SK-MEL-5 (cell line): ENCODE results near the gene KRTAP4-1. TPM values are rescaled to one million over a fixed set of nuclear protein-coding genes. Genes with fewer than 3 reads are reported as not detected.
"Not testable (repeated sequence)": the region's sequence is repeated elsewhere in the genome, so short reads cannot be mapped to it uniquely, and the experiment has no call there.

ENCODE experiments used
- DNase-seq: peaks from one replicate; pipeline ENCODE4 v3.0.0-alpha.2; 2016; ENCODE audit warnings: low read depth, low spot score
- in situ Hi-C: cut with HindIII; loops from 2 replicates; pipeline ENCODE4 v1.10.0; 2016; ENCODE audit warnings: low sequenced_read_pairs, high pct_unique_total_duplicates, low pct_unique_long_range_greater_than_20kb
- polyA plus RNA-seq, 2 experiments: library from polyadenylated mRNA; depleted of rRNA; stranded (reverse); fragments of >200 nt; gene quantifications; 2 replicates each; pipeline ENCODE4 v1.2.3, GENCODE V29; 2015
- total RNA-seq: library from RNA; depleted of rRNA; stranded (reverse); fragments of >200 nt; shearing (Covaris generic); gene quantifications from 2 replicates; pipeline ENCODE4 v1.2.3, GENCODE V29; 2014; rRNA removed

Gene KRTAP4-1
- not detected in 2 replicates for total RNA-seq
- polyA plus RNA-seq (2015; cell fraction: cytosol; rRNA removed), result not detected in 2 replicates
- polyA plus RNA-seq (2015; cell fraction: nucleus; rRNA removed), result not detected in 2 replicates

- in situ Hi-C loops, result no loop called here
- no peak for DNase-seq
Observed at GRCh38 chr17:41184480-41184961, at the start of gene KRTAP4-1. Gene KRTAP4-1, minus strand, starts transcription at chr17:41184911. Its CDS starts 57 bp downstream, at chr17:41184854.

DNA sequence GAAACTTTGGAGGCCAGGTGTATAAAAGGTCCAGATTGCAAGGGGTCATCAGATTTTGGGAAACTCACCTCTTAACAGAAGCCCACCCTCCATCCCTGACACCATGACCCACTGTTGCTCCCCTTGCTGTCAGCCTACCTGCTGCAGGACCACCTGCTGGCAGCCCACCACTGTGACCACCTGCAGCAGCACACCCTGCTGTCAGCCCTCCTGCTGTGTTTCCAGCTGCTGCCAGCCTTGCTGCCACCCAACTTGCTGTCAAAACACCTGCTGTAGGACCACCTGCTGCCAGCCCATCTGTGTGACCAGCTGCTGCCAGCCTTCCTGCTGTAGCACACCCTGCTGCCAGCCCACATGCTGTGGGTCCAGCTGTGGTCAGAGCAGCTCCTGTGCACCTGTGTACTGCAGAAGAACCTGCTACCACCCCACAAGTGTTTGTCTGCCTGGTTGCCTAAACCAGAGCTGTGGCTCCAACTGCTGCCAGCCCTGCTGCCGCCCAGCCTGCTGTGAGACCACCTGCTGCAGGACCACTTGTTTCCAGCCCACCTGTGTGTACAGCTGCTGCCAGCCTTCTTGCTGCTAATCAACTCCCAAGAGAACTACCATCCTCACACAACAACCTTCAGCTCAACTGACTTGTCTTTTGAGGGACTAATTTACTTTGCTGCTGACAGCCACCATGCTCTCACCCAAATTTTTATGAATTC is 47.8 kb upstream of the KRTAP4-1 start, which contains the start of gene KRTAP9-3:
TSS of gene KRTAP9-3 (plus strand) at position 51 of the 707 bp plus-strand sequence. CDS start at position 104, 53 bp downstream.
- in situ Hi-C loops, DNase-seq: not testable (repeated sequence)

DNA sequence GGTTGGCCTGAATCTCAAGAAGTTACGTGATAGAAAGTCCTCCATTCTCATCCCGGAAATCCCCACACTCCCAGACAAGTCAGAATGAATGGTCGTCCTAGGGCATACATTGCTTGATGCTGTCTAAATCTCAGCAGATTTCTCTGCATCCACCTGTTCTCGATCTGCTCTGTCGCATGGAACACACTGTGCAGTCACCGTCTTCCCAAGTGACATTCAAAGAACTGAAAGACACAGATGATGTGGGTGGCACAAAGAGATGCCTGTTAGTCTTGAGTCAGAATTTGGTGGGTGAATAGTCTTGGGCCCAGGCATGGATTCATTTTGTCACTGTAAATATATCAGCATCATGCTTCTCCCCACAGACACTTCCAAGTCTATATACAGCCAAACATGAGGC is 47.0 kb upstream of the KRTAP4-1 start:
- DNase-seq, result no peak
- in situ Hi-C loops, result no loop called here

DNA sequence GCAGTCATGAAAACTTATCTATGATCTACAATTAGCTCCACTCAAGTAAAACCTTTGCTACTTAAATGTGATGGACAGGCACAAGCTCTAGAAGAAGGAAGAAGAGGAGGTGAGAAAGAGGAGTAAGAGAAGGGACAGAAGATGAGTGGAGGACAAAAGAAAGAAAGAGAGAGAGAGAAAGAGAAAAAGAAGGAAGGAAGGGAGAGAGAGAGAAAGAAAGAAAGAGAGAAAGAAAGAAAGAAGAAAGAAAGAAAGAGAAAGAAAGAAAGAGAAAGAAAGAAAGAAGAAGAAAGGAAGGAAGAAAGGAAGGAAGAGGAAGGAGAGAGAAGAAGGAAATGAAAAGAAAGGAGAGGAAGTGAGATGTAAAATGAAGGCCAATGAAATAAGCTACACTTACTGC is 45.4 kb upstream of the KRTAP4-1 start:
- in situ Hi-C loops, result no loop called here
- no peak for DNase-seq

- DNase-seq, in situ Hi-C loops: not testable (repeated sequence)
Observed at GRCh38 chr17:41226598-41227095, 41.9 kb upstream of the KRTAP4-1 start, which contains the start of gene KRTAP9-2. Gene KRTAP9-2, plus strand, starts transcription at chr17:41226648. Its CDS starts 7 bp downstream, at chr17:41226655.

DNA sequence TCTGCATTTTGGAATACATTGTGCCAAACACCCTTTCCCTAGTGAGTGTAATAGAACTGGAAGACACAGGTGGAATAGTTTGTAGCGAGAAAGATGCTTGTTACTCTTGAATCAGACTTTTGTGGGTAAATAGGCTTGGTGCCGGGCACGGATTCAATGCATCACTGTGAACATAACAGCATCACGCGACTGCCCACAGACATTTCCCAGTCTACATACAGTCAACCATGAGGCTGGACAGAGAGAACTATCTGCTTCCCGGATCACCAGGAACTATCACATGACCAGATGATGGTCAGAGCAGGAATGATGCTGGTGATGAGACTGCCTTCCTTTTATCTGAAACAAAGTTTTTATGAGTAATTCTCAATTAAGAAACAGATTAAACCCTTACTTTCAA is 41.3 kb upstream of the KRTAP4-1 start:
- in situ Hi-C loops, result no loop called here
- peak; percentile 55 for DNase-seq

DNA sequence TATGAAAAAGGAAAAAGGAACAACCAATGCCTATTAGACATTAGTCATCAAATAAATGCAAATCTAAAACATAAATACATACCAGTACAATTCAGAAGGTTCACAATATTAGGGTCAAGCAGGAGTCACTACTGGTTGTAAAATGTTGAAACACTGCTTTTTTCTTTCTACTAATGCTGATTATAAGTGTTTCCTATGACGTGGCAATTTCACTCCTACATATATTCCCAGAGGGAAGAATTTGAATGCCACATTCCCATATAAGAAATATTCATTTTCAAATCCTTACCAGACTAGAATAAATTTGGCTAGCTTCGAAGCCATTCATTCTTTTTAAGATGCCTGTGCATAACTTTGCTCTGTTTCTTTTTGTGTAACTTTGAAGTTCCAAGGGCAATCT is 39.1 kb upstream of the KRTAP4-1 start:
- in situ Hi-C loops, result no loop called here

DNA sequence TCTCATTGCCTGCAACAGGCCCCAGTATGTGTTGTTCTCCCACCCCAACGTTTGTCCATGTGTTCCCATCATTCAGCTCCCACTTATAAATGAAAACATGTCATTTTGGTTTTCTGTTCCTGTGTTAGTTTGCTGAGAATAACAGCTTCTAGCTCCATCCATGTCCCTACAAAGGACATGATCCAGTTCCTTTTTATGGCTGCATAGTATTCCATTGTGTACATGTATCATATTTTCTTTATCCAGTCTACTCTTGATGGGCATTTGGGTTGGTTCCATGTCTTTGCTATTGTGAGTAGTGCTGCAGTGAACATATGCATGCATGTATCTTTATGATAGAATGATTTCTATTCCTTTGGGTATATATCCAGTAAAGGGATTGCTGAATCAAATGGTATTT is 31.0 kb upstream of the KRTAP4-1 start:
- in situ Hi-C loops, result no loop called here
- no peak for DNase-seq

More for the DNA sequence above, 39.1 kb upstream of the KRTAP4-1 start:
- DNase-seq, result no peak

GRCh38 chr17:41212524-41213169 is 27.9 kb upstream of the KRTAP4-1 start:
- DNase-seq, result no peak

GRCh38 chr17:41211845-41212466 is 27.2 kb upstream of the KRTAP4-1 start:
- DNase-seq, result no peak
- in situ Hi-C loops, result no loop called here

More at GRCh38 chr17:41212524-41213169, 27.9 kb upstream of the KRTAP4-1 start:
- in situ Hi-C loops, result no loop called here

GRCh38 chr17:41199421-41200078 is 14.8 kb upstream of the KRTAP4-1 start:
- no peak for DNase-seq
- in situ Hi-C loops, result no loop called here

DNA sequence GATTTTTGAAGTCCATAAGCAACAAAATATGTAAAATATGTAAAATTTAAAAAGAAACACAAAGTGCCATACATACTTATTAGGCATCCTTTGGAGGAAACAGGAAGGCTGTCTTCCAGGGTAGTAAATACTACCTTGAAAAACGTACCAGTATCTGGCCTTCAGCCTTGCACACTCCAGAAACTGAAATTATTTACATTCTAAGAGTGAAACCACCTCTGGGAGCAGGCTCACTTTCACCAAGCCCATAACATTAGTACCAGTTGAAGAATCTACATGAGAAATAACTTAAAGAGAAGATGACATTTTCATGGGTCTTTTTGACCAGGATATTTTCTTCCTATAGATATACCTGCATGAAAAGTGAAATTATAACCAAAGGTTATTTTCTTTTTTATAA is 11.4 kb upstream of the KRTAP4-1 start:
- DNase-seq, result no peak
- in situ Hi-C loops, result no loop called here

DNA sequence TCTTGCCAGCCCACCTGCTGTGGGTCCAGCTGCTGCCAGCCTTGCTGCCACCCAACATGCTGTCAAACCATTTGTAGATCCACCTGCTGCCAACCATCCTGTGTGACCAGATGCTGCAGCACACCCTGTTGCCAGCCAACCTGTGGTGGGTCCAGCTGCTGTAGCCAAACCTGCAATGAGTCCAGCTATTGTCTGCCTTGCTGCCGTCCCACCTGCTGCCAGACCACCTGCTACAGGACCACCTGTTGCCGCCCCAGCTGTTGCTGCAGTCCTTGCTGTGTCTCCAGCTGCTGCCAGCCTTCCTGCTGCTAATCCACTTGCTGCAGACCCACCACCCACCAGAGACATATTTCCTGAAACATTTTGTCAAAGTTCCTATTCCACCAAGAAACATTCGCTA is 5.6 kb upstream of the KRTAP4-1 start:
- in situ Hi-C loops, result no loop called here
- DNase-seq, result no peak

DNA sequence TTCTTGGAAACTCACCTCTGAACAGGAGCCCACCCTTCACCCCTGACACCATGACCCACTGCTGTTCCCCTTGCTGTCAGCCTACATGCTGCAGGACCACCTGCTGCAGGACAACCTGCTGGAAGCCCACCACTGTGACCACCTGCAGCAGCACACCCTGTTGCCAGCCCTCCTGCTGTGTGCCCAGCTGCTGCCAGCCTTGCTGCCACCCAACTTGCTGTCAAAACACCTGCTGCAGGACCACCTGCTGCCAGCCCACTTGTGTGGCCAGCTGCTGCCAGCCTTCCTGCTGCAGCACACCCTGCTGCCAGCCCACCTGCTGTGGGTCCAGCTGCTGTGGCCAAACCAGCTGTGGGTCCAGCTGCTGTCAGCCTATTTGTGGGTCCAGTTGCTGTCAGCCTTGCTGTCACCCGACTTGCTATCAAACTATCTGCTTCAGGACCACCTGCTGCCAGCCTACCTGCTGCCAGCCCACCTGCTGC is 5.2 kb upstream of the KRTAP4-1 start, which contains the start of gene KRTAP9-1:
TSS of gene KRTAP9-1 (plus strand) at position 51 of the 482 bp plus-strand sequence. CDS start at position 51, 0 bp downstream.
- in situ Hi-C loops, DNase-seq: not testable (repeated sequence)

DNA sequence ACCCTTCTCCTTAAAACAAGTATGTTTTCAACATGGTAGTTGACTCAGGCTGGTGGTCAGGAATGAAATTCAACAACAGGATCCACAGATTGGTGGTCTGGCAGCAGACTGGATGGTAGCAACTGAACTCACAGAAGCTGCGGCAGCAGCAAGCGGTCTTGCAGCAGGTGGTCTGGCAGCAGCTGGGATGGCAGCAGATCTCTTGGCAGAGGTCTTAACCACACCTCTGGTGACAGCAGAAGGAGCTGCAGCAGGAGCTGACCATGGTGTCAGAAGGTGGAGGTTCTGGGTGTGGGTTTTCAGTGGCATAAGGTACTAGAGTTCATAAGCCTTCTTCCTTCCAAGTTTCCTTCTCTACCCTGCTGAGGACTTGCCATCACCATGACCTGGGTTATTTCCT is 2.2 kb upstream of the KRTAP4-1 start:
- in situ Hi-C loops, result no loop called here
- DNase-seq, result no peak

DNA sequence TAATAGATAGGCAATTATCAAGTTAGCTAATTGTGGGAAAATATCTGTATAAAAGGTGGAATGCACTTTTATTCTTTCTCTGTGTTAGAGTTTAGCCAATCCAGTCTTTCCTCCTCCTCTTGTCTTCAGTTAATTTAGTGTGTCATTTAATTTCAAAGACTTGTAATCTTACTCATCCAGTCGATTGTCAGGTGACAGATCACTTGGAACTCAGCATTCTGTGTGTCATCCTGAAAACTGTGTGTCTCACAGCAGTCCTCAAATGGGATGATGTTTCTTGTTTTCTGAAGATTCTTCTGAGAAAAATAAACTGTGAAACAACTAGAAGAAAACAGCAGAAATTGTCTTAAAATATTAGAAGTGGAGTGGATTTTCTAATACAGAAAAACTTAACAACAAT is 290 bp upstream of the KRTAP4-1 start:
- in situ Hi-C loops, result no loop called here
- DNase-seq, result no peak
